Thyroid gland (tissue), 4 donors: ENCODE measurements around the gene DOCK1.

Source experiments
- CTCF ChIP-seq, 6 experiments: fragments of 200-600 bp in 3 of 6; fragments of 450-650 bp in 3 of 6; sonication (generic) in 3 of 6; IDR thresholded peaks; one replicate each; pipeline ENCODE4 v1.5.1; 2016 to 2019; ENCODE audit warnings: antibody characterized with exemption in 6 of 6, mild to moderate bottlenecking in 2 of 6, inconsistent platforms in 1 of 6, moderate library complexity in 1 of 6
- POLR2A ChIP-seq, 2 donors: fragments of 450-650 bp; IDR thresholded peaks; one replicate each; pipeline ENCODE4 v1.6.1; 2017; ENCODE audit warnings: antibody characterized with exemption in 2 of 2, mild to moderate bottlenecking in 2 of 2, moderate library complexity in 1 of 2

GRCh38 chr10:127440371-127440770 lies 535.1 kb downstream of the DOCK1 start:
- TF ChIP-seq CTCF (IDR thresholded peaks at IDR 0.05) (no peak), POLR2A (IDR thresholded peaks at IDR 0.05) (no peak)
